A673 (cell line): ENCODE data around the gene PYGO2.

Experiments
- EZH2 ChIP-seq: fragments of 200-600 bp; sonication (generic); IDR thresholded peaks from 2 replicates; pipeline ENCODE4 v1.6.1; 2017; ENCODE audit warnings: borderline replicate concordance, low read depth, mild to moderate bottlenecking, mixed read lengths, antibody characterized with exemption, low read length; ENCODE audit not compliant: poor library complexity, severe bottlenecking
- TF ChIP-seq, protein P1 (sequence below): fragments of 300-800, 200-600 bp; sonication (generic); conservative IDR thresholded peaks from 2 replicates; pipeline ENCODE4 v1.5.1; 2017; ENCODE audit warnings: low read depth, mild to moderate bottlenecking, antibody characterized with exemption, low read length, moderate library complexity, mixed read lengths

DNA sequence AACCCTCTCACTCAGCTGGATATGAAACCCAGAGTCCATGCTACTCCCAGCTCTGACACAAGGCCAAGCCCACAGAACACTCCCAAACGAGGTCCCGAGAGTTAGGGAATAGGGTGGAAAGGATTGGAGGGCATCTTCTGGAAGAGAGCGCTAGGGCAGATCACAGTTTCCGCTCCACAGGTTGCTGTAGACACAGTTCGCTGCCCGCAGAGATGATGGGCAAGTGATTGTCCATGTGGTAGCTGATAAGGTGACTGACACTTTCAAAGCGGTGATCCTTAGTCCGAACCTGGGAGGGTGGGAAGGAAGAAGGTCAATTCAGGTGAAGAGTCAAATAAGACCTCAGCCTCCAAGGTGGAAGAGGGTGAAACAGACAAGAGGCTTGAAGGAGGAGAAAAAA is 2.1 kb upstream of the PYGO2 start:
- TF ChIP-seq, protein P1, sequence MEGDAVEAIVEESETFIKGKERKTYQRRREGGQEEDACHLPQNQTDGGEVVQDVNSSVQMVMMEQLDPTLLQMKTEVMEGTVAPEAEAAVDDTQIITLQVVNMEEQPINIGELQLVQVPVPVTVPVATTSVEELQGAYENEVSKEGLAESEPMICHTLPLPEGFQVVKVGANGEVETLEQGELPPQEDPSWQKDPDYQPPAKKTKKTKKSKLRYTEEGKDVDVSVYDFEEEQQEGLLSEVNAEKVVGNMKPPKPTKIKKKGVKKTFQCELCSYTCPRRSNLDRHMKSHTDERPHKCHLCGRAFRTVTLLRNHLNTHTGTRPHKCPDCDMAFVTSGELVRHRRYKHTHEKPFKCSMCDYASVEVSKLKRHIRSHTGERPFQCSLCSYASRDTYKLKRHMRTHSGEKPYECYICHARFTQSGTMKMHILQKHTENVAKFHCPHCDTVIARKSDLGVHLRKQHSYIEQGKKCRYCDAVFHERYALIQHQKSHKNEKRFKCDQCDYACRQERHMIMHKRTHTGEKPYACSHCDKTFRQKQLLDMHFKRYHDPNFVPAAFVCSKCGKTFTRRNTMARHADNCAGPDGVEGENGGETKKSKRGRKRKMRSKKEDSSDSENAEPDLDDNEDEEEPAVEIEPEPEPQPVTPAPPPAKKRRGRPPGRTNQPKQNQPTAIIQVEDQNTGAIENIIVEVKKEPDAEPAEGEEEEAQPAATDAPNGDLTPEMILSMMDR: no peak
- no peak for TF ChIP-seq EZH2
